ENCODE measurements around the gene C12orf42. TPM values are rescaled to one million over a fixed set of nuclear protein-coding genes. Genes with fewer than 3 reads are reported as not detected.

C12orf42 gene
- total and polyA plus RNA-seq, 10 of the 15 experiments (the other 5 are each of a cell fraction or from before 2014, with no cell fraction given) = 1.4 to 7.0 (median 2.4) TPM

DNA sequence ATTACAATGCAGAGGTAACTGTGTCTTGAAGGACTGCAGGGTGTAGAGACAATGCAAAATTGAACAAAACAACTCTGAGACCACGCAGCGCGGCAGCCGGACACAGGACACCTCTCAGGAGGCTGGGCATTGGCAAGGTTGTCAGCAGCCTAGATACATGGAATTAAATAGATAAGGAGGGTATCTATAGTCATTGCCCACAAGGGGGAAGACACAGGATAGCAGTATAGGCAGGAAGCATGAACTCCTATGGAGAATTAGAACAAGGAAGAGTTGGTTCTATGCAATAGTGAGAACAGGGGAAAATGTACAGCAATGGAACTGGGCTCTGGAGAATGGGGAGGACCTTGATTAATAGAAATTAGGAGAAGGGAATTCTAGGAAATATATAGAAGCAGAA is 164.1 kb downstream of the C12orf42 start:
- DNase-seq (ENCODE audit: low read depth, low spot score) = no peak
- Histone ChIP-seq H2AFZ (ENCODE audit: control insufficient read depth, low read depth, low read length) (no peak overlapping the region), H3K79me2 (ENCODE audit: control insufficient read depth, insufficient read depth, low read length) (no peaks in the 10 kb centered on the region), H3K4me3 (no peak overlapping the region), H3K27me3 (replicated peaks in 1 of 2; ENCODE audit: control insufficient read depth in 2 of 2, insufficient read depth in 2 of 2, low read length in 1 of 2) (no peaks in the 10 kb centered on the region), H3K9me3 (replicated peaks; ENCODE audit: control insufficient read depth, insufficient read depth, low read length) (no peaks in the 10 kb centered on the region), H3K36me3 (ENCODE audit: control insufficient read depth in 2 of 2, insufficient read depth in 2 of 2, low read length in 1 of 2) (no peaks in the 10 kb centered on the region), H3K4me2 (ENCODE audit: control insufficient read depth, insufficient read depth) (no peak overlapping the region), H4K20me1 (ENCODE audit: control insufficient read depth, insufficient read depth) (no peaks in the 10 kb centered on the region), H3K27ac (ENCODE audit: control insufficient read depth, insufficient read depth) (no peak overlapping the region), H3K4me1 (ENCODE audit: control insufficient read depth, insufficient read depth, low read length) (no peaks in the 10 kb centered on the region), H3K9ac (ENCODE audit: control insufficient read depth, insufficient read depth, low read length) (no peak overlapping the region)
- TF ChIP-seq RBBP5 (conservative IDR thresholded peaks at IDR 0.05) (no peak), MYB (IDR thresholded peaks at IDR 0.05; ENCODE audit: borderline replicate concordance, low read depth, low read length) (no peak), SIX5 (IDR thresholded peaks at IDR 0.05; ENCODE audit: low read depth, low read length, severe bottlenecking) (no peak), FOXM1 (IDR thresholded peaks at IDR 0.05; ENCODE audit: low read depth, low read length) (no peak), POU2F2 (IDR thresholded peaks at IDR 0.05; ENCODE audit: borderline replicate concordance, low read depth, low read length) (no peak), ZZZ3 (IDR thresholded peaks at IDR 0.05; ENCODE audit: control insufficient read depth, insufficient read length, low read depth) (no peak), MTA3 (IDR thresholded peaks at IDR 0.05; ENCODE audit: borderline replicate concordance, low read length) (no peak)
- ATAC-seq = no peak
- intact Hi-C loops (cut with micrococcal nuclease; ENCODE audit: unreplicated experiment) = no loop called here
- FAIRE-seq = no peak
- ChIA-PET CTCF (interaction anchor here (1.1 to 2.0 kb wide), 3 partner anchors 30 to 448 kb away, joined by 3 to 7 read pairs (median 3); no protein-coding TSS in a partner anchor), RAD21 (ENCODE audit: unreplicated experiment) (no interaction called here), SMC1A (ENCODE audit: uncharacterized antibody, unreplicated experiment) (interaction anchor here (0.9 to 2.2 kb wide), 3 partner anchors 171 to 448 kb away, joined by 3 to 6 read pairs (median 6); no protein-coding TSS in a partner anchor), POLR2A (interaction anchor here (1.2 kb wide), 1 partner anchor 30 kb away, joined by 3 read pairs; no protein-coding TSS in a partner anchor)
- no TSS peak for BruUV-seq (replicated peaks)
- in situ Hi-C loops (cut with MboI) = no loop called here
- WGBS (ENCODE audit: insufficient coverage, insufficient replicate concordance, low lambda C conversion rate, missing lambda C conversion rate) = 100% methylated on average over 4 of the region's 4 CpGs

- 95% methylated on average over 1 of the region's 1 CpG for WGBS (ENCODE audit: insufficient coverage, insufficient replicate concordance, low lambda C conversion rate, missing lambda C conversion rate)
- no peak for FAIRE-seq
- Histone ChIP-seq H2AFZ (ENCODE audit: control insufficient read depth, low read depth, low read length) (no peak overlapping the region), H3K4me2 (ENCODE audit: control insufficient read depth, insufficient read depth) (no peak overlapping the region), H3K36me3 (ENCODE audit: control insufficient read depth in 2 of 2, insufficient read depth in 2 of 2, low read length in 1 of 2) (no peaks in the 10 kb centered on the region), H3K79me2 (ENCODE audit: control insufficient read depth, insufficient read depth, low read length) (no peaks in the 10 kb centered on the region), H4K20me1 (ENCODE audit: control insufficient read depth, insufficient read depth) (no peaks in the 10 kb centered on the region), H3K9me3 (replicated peaks; ENCODE audit: control insufficient read depth, insufficient read depth, low read length) (no peaks in the 10 kb centered on the region), H3K4me3 (no peak overlapping the region), H3K27me3 (replicated peaks in 1 of 2; ENCODE audit: control insufficient read depth in 2 of 2, insufficient read depth in 2 of 2, low read length in 1 of 2) (no peaks in the 10 kb centered on the region), H3K27ac (ENCODE audit: control insufficient read depth, insufficient read depth) (no peak overlapping the region), H3K9ac (ENCODE audit: control insufficient read depth, insufficient read depth, low read length) (no peak overlapping the region), H3K4me1 (ENCODE audit: control insufficient read depth, insufficient read depth, low read length) (no peaks in the 10 kb centered on the region)
- no peak for DNase-seq (ENCODE audit: low read depth, low spot score)
- intact Hi-C loops (cut with micrococcal nuclease; ENCODE audit: unreplicated experiment) (no loop called here), in situ Hi-C loops (cut with MboI) (no loop called here)
- ChIA-PET CTCF (interaction anchor here (1.1 to 2.0 kb wide), 3 partner anchors 31 to 218 kb away, joined by 3 to 7 read pairs (median 3); no protein-coding TSS in a partner anchor), SMC1A (ENCODE audit: uncharacterized antibody, unreplicated experiment) (interaction anchor here (0.9 to 1.0 kb wide), 2 partner anchors 172 to 447 kb away, joined by 3 to 6 read pairs; no protein-coding TSS in a partner anchor), RAD21 (ENCODE audit: unreplicated experiment) (no interaction called here), POLR2A (no interaction called here)
- no peak for ATAC-seq
- no TSS peak for BruUV-seq (replicated peaks)
- TF ChIP-seq MTA2 (IDR thresholded peaks at IDR 0.05; ENCODE audit: low read depth) = no peak
- TF ChIP-seq PAX8 (IDR thresholded peaks at IDR 0.05) = no peak
- TF ChIP-seq SMARCA5 (IDR thresholded peaks at IDR 0.05) = no peak
- TF ChIP-seq POLR2A (IDR thresholded peaks at IDR 0.05; ENCODE audit: low read depth, low read length) = no peak
- no peak for TF ChIP-seq CHD1 (IDR thresholded peaks at IDR 0.05; ENCODE audit: low read depth, low read length)
- no peak for TF ChIP-seq MAX (IDR thresholded peaks at IDR 0.05; ENCODE audit: low read depth, low read length)
- no peak for TF ChIP-seq KAT2A (conservative IDR thresholded peaks at IDR 0.05; ENCODE audit: control insufficient read depth, low read depth, low read length)
- TF ChIP-seq, protein P1, sequence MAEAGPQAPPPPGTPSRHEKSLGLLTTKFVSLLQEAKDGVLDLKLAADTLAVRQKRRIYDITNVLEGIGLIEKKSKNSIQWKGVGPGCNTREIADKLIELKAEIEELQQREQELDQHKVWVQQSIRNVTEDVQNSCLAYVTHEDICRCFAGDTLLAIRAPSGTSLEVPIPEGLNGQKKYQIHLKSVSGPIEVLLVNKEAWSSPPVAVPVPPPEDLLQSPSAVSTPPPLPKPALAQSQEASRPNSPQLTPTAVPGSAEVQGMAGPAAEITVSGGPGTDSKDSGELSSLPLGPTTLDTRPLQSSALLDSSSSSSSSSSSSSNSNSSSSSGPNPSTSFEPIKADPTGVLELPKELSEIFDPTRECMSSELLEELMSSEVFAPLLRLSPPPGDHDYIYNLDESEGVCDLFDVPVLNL (IDR thresholded peaks at IDR 0.05; ENCODE audit: low read depth, low read length) = no peak
- no peak for TF ChIP-seq CREB1 (IDR thresholded peaks at IDR 0.05; ENCODE audit: low read depth)
Observed at GRCh38 chr12:103330672-103331071, 165.1 kb downstream of the C12orf42 start.

Measured in GM12878 (cell line).